Testis (tissue), 2 donors: Measurements from ENCODE around the gene LMBRD2.

ENCODE experiments used
- POLR2A ChIP-seq: fragments of 450-650 bp; IDR thresholded peaks from one replicate; pipeline ENCODE4 v1.6.1; 2017; ENCODE audit warnings: antibody characterized with exemption, mild to moderate bottlenecking, moderate library complexity
- TF ChIP-seq, protein P1 (sequence below), 3 experiments: fragments of 450-650 bp in 2 of 3; fragments of 200-600 bp in 1 of 3; sonication (generic) in 1 of 3; IDR thresholded peaks; one replicate each; pipeline ENCODE4 v1.5.1; 2016 to 2019; ENCODE audit warnings: antibody characterized with exemption in 3 of 3, mild to moderate bottlenecking in 2 of 3, moderate library complexity in 1 of 3

DNA sequence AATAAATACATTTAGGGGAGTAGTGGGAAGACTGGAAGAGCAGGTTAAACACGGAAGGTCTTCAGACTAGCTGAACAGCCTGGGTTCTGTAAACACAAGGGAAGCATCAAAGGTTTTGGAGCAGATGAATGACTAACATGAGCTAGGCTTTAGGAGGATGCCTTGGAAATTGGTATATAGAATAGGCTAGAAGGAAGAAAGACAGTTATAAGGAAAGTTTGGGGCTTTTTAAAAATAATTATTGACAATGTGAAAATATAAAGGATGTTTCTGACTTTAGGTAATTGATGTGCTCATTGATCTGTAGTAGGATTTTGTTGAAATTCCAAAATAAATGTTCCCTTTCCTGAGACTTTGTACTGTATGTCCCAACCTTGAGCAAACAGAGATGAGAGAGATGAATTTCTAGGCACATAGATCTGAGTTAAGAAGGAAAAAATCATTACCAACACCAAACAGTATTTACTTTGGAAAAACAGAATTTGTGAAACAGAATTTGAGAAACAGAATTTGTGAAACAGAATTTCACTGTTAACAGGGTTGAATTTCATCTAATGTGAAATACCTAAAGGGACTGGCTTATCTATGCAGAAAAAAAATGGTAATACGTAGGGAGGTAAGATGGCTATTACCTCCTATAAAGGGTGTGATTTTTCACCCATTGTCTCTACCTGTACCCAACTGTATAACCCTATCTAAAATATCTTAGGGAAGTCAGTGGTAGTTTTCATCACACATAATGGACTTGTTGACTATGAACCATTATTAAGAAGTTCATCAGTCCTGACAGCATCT lies 29.1 kb upstream of the LMBRD2 start:
- TF ChIP-seq POLR2A: no peak
- TF ChIP-seq, protein P1, sequence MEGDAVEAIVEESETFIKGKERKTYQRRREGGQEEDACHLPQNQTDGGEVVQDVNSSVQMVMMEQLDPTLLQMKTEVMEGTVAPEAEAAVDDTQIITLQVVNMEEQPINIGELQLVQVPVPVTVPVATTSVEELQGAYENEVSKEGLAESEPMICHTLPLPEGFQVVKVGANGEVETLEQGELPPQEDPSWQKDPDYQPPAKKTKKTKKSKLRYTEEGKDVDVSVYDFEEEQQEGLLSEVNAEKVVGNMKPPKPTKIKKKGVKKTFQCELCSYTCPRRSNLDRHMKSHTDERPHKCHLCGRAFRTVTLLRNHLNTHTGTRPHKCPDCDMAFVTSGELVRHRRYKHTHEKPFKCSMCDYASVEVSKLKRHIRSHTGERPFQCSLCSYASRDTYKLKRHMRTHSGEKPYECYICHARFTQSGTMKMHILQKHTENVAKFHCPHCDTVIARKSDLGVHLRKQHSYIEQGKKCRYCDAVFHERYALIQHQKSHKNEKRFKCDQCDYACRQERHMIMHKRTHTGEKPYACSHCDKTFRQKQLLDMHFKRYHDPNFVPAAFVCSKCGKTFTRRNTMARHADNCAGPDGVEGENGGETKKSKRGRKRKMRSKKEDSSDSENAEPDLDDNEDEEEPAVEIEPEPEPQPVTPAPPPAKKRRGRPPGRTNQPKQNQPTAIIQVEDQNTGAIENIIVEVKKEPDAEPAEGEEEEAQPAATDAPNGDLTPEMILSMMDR (IDR thresholded peaks at IDR 0.05): no peak
